Parathyroid adenoma (tissue), 2 donors: ENCODE results near the gene EPS8.

ENCODE experiments used
- H2AFZ ChIP-seq: fragments of 300-600 bp; sonication (generic); one replicate; pipeline ENCODE4 v1.7.0; 2017; ENCODE audit warnings: antibody characterized with exemption, mild to moderate bottlenecking
- H3K27ac ChIP-seq: fragments of 300-600 bp; sonication (generic); one replicate; pipeline ENCODE4 v1.7.0; 2017
- H3K27me3 ChIP-seq: fragments of 300-600 bp; sonication (generic); one replicate; pipeline ENCODE4 v1.7.0; 2017; ENCODE audit warnings: low read length; ENCODE audit not compliant: control insufficient read depth, insufficient read depth
- H3K36me3 ChIP-seq: fragments of 300-600 bp; sonication (generic); one replicate; pipeline ENCODE4 v1.7.0; 2017; ENCODE audit warnings: low read length; ENCODE audit not compliant: control insufficient read depth, insufficient read depth
- H3K4me1 ChIP-seq: fragments of 300-600 bp; sonication (generic); one replicate; pipeline ENCODE4 v1.7.0; 2017; ENCODE audit warnings: control low read depth
- H3K4me2 ChIP-seq: fragments of 300-600 bp; sonication (generic); one replicate; pipeline ENCODE4 v1.7.0; 2017; ENCODE audit warnings: low read length
- H3K4me3 ChIP-seq: fragments of 300-600 bp; sonication (generic); one replicate; pipeline ENCODE4 v1.7.0; 2017; ENCODE audit warnings: low read depth, low read length
- H3K79me2 ChIP-seq: fragments of 300-600 bp; sonication (generic); one replicate; pipeline ENCODE4 v1.7.0; 2017; ENCODE audit warnings: control low read depth
- H3K9ac ChIP-seq: fragments of 300-600 bp; sonication (generic); one replicate; pipeline ENCODE4 v1.7.0; 2017; ENCODE audit warnings: mild to moderate bottlenecking
- H3K9me3 ChIP-seq: fragments of 300-600 bp; sonication (generic); one replicate; pipeline ENCODE4 v1.7.0; 2017; ENCODE audit warnings: low read length; ENCODE audit not compliant: control insufficient read depth
- TF ChIP-seq, protein P1 (sequence below): fragments of 300-600 bp; sonication (generic); IDR thresholded peaks from one replicate; pipeline ENCODE4 v1.7.0; 2017; ENCODE audit warnings: antibody characterized with exemption, mild to moderate bottlenecking
- donor health status: primary hyperparathyroidism.

Gene EPS8

DNA sequence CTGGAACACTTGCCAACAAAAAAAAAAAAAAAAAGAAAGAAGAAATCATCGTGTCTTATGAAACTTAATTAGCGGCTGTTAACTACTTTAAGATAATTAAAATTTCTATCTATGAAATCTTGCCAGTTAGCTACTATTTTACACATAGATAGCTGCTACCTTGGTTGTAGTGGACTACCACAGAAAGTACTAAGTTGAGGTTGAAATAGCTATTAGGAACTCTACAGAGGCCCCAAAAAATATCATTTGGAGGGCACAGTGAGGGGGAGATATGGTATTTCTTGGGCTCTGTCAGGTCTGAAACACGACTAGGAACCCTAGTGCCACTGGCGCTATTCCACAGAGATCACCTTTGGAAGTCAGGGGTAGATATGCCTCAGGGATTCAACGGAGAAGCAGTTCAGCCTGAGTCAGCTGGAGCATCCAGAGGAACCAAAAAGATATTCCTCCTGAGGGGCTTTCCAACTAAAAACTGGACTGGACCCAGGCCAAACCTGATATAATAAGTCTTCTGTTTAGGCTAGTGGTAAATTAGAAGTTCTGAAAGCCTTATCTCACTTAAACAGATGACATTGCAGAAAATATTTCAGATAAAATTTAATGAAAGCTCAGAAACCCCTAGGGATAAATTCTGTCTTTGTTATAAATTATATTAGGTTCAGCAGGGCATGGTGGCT lies 126.1 kb downstream of the EPS8 start:
- Histone ChIP-seq H3K27me3 (no peaks in the 10 kb centered on the region), H3K4me1 (no peaks in the 10 kb centered on the region), H3K36me3 (no peaks in the 10 kb centered on the region), H3K9ac (no peak overlapping the region), H3K4me2 (no peak overlapping the region), H3K79me2 (no peaks in the 10 kb centered on the region), H3K4me3 (no peak overlapping the region), H2AFZ (no peak overlapping the region), H3K9me3 (no peaks in the 10 kb centered on the region), H3K27ac (no peak overlapping the region)
- TF ChIP-seq, protein P1, sequence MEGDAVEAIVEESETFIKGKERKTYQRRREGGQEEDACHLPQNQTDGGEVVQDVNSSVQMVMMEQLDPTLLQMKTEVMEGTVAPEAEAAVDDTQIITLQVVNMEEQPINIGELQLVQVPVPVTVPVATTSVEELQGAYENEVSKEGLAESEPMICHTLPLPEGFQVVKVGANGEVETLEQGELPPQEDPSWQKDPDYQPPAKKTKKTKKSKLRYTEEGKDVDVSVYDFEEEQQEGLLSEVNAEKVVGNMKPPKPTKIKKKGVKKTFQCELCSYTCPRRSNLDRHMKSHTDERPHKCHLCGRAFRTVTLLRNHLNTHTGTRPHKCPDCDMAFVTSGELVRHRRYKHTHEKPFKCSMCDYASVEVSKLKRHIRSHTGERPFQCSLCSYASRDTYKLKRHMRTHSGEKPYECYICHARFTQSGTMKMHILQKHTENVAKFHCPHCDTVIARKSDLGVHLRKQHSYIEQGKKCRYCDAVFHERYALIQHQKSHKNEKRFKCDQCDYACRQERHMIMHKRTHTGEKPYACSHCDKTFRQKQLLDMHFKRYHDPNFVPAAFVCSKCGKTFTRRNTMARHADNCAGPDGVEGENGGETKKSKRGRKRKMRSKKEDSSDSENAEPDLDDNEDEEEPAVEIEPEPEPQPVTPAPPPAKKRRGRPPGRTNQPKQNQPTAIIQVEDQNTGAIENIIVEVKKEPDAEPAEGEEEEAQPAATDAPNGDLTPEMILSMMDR, result no peak

DNA sequence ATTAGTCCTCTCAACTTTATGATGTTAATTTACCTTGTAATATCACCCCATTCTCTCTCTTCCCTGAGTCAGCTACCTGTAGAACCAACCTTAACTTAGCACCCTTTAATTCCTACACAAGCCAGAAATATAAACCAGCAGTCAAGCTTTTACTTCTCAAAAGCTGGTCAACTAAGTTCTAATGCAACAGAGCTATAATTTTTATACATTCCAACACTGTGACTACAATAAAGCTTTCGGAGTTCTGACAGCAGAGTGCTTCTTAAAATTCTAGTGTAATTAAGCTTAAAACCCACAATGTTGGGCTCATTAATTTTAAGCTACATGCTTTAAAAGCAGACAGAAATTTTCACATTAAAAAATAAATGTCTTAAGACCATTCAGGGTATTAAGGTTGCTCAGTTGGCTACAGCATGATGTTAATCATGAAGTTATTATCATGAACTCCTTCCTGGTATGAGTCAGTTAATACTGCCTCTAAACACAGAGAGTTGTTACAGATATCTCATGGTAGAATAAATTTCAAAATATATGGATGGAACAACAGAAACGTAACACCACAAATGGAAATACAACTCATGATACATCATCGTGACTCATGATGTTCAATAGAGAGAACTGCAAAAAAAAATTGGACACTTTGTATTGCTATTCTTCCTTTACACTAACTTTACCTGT lies 126.7 kb downstream of the EPS8 start:
- H3K79me2 ChIP-seq, result no peaks in the 10 kb centered on the region
- H2AFZ ChIP-seq, result no peak overlapping the region
- TF ChIP-seq, protein P1, result no peak
- no peak overlapping the region for H3K27ac ChIP-seq
- no peak overlapping the region for H3K4me2 ChIP-seq
- H3K9ac ChIP-seq, result no peak overlapping the region
- no peaks in the 10 kb centered on the region for H3K9me3 ChIP-seq
- H3K27me3 ChIP-seq, result no peaks in the 10 kb centered on the region
- H3K4me3 ChIP-seq, result no peak overlapping the region
- H3K4me1 ChIP-seq, result no peaks in the 10 kb centered on the region
- no peaks in the 10 kb centered on the region for H3K36me3 ChIP-seq

DNA sequence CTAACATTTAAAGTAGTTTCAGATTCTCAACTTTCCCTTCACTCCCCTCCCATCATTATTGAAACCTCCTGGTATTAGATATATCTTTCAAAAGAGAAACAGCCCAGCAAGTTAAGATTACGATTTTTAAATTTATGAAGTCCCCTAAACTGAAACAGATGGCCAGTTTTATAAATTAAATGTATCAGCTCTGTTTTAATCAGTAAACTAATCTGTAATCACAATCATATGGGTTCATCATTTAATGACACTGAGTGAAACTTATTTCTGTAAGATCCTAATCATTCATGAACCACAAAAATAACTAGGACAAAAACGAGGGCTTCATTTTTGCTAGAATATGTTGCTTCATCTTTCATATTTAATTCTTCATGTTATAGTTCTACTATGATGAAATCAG lies 137.8 kb downstream of the EPS8 start:
- Histone ChIP-seq H2AFZ (no peak overlapping the region), H3K4me1 (no peaks in the 10 kb centered on the region), H3K79me2 (no peaks in the 10 kb centered on the region), H3K36me3 (no peaks in the 10 kb centered on the region), H3K27ac (no peak overlapping the region), H3K4me2 (no peak overlapping the region), H3K27me3 (no peaks in the 10 kb centered on the region), H3K4me3 (no peak overlapping the region), H3K9ac (no peak overlapping the region), H3K9me3 (no peaks in the 10 kb centered on the region)
- TF ChIP-seq, protein P1, result no peak

DNA sequence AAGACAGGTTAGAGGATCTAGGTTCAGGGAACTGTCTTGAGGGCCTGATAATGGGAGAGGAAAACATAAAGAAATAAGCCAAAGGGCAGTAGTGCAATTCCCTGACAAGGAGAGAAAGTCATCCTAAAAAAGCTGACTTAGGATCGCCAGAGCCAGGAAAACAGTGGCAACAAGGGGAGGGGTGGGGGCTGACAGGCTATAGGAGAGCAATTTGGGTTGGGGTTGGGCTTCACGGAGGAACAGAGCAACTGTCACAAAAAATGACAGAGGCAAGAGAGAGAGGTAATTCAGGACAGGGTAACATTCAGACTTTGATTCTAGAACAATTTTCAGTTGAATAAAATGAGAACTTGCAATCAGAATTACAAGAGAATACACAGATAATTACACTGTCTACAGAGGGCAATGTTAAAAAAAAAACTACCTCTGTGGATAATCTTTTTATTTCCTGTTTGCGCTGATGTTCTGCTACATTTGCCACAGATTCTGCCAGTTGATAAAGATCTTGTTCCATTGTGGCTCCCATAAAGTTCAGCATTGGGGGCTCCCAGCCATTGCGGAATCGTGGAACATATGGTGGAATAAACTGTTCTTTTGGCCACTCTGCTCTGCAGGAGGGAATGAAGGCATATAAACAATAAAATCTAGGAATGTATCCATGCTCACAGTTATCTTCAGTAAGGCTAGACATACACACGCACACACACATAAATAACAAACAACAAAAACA lies 138.6 kb downstream of the EPS8 start:
- TF ChIP-seq, protein P1, result no peak
- peak overlapping the region; percentile 39 for H3K4me2 ChIP-seq
- no peaks in the 10 kb centered on the region for H3K36me3 ChIP-seq
- H3K4me1 ChIP-seq, result no peaks in the 10 kb centered on the region
- H3K27ac ChIP-seq, result no peak overlapping the region
- no peaks in the 10 kb centered on the region for H3K9me3 ChIP-seq
- no peaks in the 10 kb centered on the region for H3K27me3 ChIP-seq
- H3K79me2 ChIP-seq, result no peaks in the 10 kb centered on the region
- H3K9ac ChIP-seq, result no peak overlapping the region
- no peak overlapping the region for H3K4me3 ChIP-seq
- no peak overlapping the region for H2AFZ ChIP-seq
